Keratinocyte (primary cell): ENCODE results near the gene CDCP2. TPM values are rescaled to one million over a fixed set of nuclear protein-coding genes. Genes with fewer than 3 reads are reported as not detected.

Source experiments
- DNase-seq: peaks from one replicate; pipeline ENCODE4 v3.0.0-alpha.2; 2011; ENCODE audit warnings: low read depth, missing footprints, low spot score
- FAIRE-seq: peaks from 2 replicates; lab custom pipeline; 2011; peaks lifted over from hg19 to GRCh38; lab: Jason Lieb, UNC
- H2AFZ ChIP-seq: 2 replicates; pipeline ENCODE4 v1.6.0; 2012; ENCODE audit warnings: low read length, control low read depth, inconsistent platforms; ENCODE audit not compliant: control insufficient read depth
- H3K27ac ChIP-seq: 2 replicates; pipeline ENCODE4 v1.5.1; 2011; ENCODE audit warnings: low read length; ENCODE audit not compliant: control insufficient read depth, insufficient read depth
- H3K27me3 ChIP-seq: 3 replicates; pipeline ENCODE4 v1.6.0; 2011; ENCODE audit warnings: low read length; ENCODE audit not compliant: control insufficient read depth, insufficient read depth; ENCODE audit errors: extremely low read depth
- H3K36me3 ChIP-seq, 2 experiments: 2 replicates in 1 of 2; 3 replicates in 1 of 2; pipeline ENCODE4 v1.5.1; 2011; ENCODE audit warnings: low read length in 2 of 2, mild to moderate bottlenecking in 1 of 2; ENCODE audit not compliant: control insufficient read depth in 2 of 2, insufficient read depth in 2 of 2; ENCODE audit errors: extremely low read depth in 1 of 2
- H3K4me1 ChIP-seq: 3 replicates; pipeline ENCODE4 v1.5.1; 2011; ENCODE audit warnings: low read length; ENCODE audit not compliant: control insufficient read depth, insufficient read depth; ENCODE audit errors: extremely low read depth
- H3K4me2 ChIP-seq: 3 replicates; pipeline ENCODE4 v1.6.0; 2011; ENCODE audit warnings: low read depth, low read length; ENCODE audit not compliant: control insufficient read depth, insufficient read depth; ENCODE audit errors: extremely low read depth
- H3K4me3 ChIP-seq, 3 experiments: fragments of 200-600 bp in 1 of 3; sonication (generic) in 1 of 3; 2 replicates in 2 of 3; 3 replicates in 1 of 3; pipeline ENCODE4 v1.5.1; 2011 to 2016; ENCODE audit warnings: low read length in 3 of 3, mild to moderate bottlenecking in 3 of 3, control low read depth in 2 of 3, inconsistent platforms in 1 of 3, low read depth in 1 of 3, mixed read lengths in 1 of 3, mixed run types in 1 of 3, moderate library complexity in 1 of 3; ENCODE audit not compliant: control insufficient read depth in 2 of 3, insufficient read depth in 2 of 3; ENCODE audit errors: extremely low read depth in 1 of 3
- H3K79me2 ChIP-seq: 2 replicates; pipeline ENCODE4 v1.6.0; 2012; ENCODE audit warnings: low read length; ENCODE audit not compliant: control insufficient read depth, insufficient read depth
- H3K9ac ChIP-seq: 3 replicates; pipeline ENCODE4 v1.6.0; 2011; ENCODE audit warnings: low read length; ENCODE audit not compliant: control insufficient read depth, insufficient read depth; ENCODE audit errors: extremely low read depth
- H3K9me1 ChIP-seq: 3 replicates; pipeline ENCODE4 v1.6.0; 2011; ENCODE audit warnings: low read length; ENCODE audit not compliant: control insufficient read depth, insufficient read depth; ENCODE audit errors: extremely low read depth
- H3K9me3 ChIP-seq: 2 replicates; pipeline ENCODE4 v1.5.1; 2012; ENCODE audit warnings: low read depth, low read length; ENCODE audit not compliant: control insufficient read depth
- H4K20me1 ChIP-seq: 3 replicates; pipeline ENCODE4 v1.6.0; 2011; ENCODE audit warnings: low read length; ENCODE audit not compliant: control insufficient read depth, insufficient read depth; ENCODE audit errors: extremely low read depth
- CTCF ChIP-seq, 3 experiments: IDR thresholded peaks in 1 of 3; conservative IDR thresholded peaks in 1 of 3; optimal IDR thresholded peaks in 1 of 3; 2 replicates in 2 of 3; 3 replicates in 1 of 3; pipeline versions ENCODE3 to v1.5.1; 2011; ENCODE audit warnings: low read length in 3 of 3, mild to moderate bottlenecking in 3 of 3, moderate library complexity in 2 of 3, control low read depth in 1 of 3, inconsistent platforms in 1 of 3; ENCODE audit not compliant: insufficient read depth in 2 of 3; ENCODE audit errors: extremely low read depth in 1 of 3
- EZH2 ChIP-seq: IDR thresholded peaks from one replicate; pipeline ENCODE4 v1.6.1; 2012; ENCODE audit warnings: inconsistent platforms, mild to moderate bottlenecking, low read length, moderate library complexity
- dilution Hi-C: fragments of 300-500 bp; cut with MboI; formaldehyde crosslinking; loops from one replicate; pipeline ENCODE4 v1.7.0; 2020; ENCODE audit warnings: low sequenced_read_pairs; ENCODE audit not compliant: extremely low pct_ligation_motif_present
- polyA plus RNA-seq, 5 experiments: library from polyadenylated mRNA; depleted of rRNA in 3 of 5; stranded (reverse) in 3 of 5; stranded (forward) in 1 of 5; unstranded in 1 of 5; fragments of >200 nt; gene quantifications; 1 replicate in 1 of 5; 2 replicates in 3 of 5; 3 replicates in 1 of 5; pipeline versions ENCODE4 v1.2.1 to v1.2.3, GENCODE V29; 2011 to 2012; ENCODE audit warnings: missing spikeins in 2 of 5, low read depth in 1 of 5, low replicate concordance in 1 of 5

Gene CDCP2
- polyA plus RNA-seq, 1 donor (not counting 4 experiments of a cell fraction or from before 2014, with no cell fraction given) = not detected

GRCh38 chr1:54156986-54157385, 4.2 kb upstream of the CDCP2 start:
- TF ChIP-seq EZH2 (no peak), CTCF (optimal IDR thresholded peaks at IDR 0.05 in 1 of 3, IDR thresholded peaks at IDR 0.05 in 1 of 3, conservative IDR thresholded peaks at IDR 0.05 in 1 of 3; ENCODE audit: extremely low read depth in 1 of 3, insufficient read depth in 2 of 3, low read length in 3 of 3) (no peak)
- Histone ChIP-seq H3K36me3 (no peaks in the 10 kb centered on the region), H3K79me2 (no peaks in the 10 kb centered on the region), H3K27ac (no peak overlapping the region), H4K20me1 (no peaks in the 10 kb centered on the region), H3K9ac (no peak overlapping the region), H3K4me3 (no peak overlapping the region), H3K27me3 (peaks cover 6% of the 10 kb centered on the region), H3K4me2 (no peak overlapping the region), H3K4me1 (peaks cover 16% of the 10 kb centered on the region), H2AFZ (no peak overlapping the region), H3K9me3 (no peaks in the 10 kb centered on the region), H3K9me1 (no peaks in the 10 kb centered on the region)
- dilution Hi-C loops = no loop called here
- no peak for DNase-seq
- no peak for FAIRE-seq

- DNase-seq = no peak
- dilution Hi-C loops = no loop called here
- Histone ChIP-seq H3K79me2 (no peaks in the 10 kb centered on the region), H3K9me3 (no peaks in the 10 kb centered on the region), H3K9me1 (no peaks in the 10 kb centered on the region), H3K4me1 (peaks cover 16% of the 10 kb centered on the region), H4K20me1 (no peaks in the 10 kb centered on the region), H3K27ac (no peak overlapping the region), H3K4me3 (no peak overlapping the region), H3K36me3 (no peaks in the 10 kb centered on the region), H3K9ac (no peak overlapping the region), H3K27me3 (peaks cover 1% of the 10 kb centered on the region), H2AFZ (no peak overlapping the region), H3K4me2 (no peak overlapping the region)
- TF ChIP-seq CTCF (optimal IDR thresholded peaks at IDR 0.05 in 1 of 3, IDR thresholded peaks at IDR 0.05 in 1 of 3, conservative IDR thresholded peaks at IDR 0.05 in 1 of 3; ENCODE audit: extremely low read depth in 1 of 3, insufficient read depth in 2 of 3, low read length in 3 of 3) = no peak
- TF ChIP-seq EZH2 = no peak
- FAIRE-seq = no peak
These were observed 3.4 kb upstream of the CDCP2 start for GRCh38 chr1:54156201-54156600.
